HCT116 (cell line): ENCODE measurements around the gene STK35.

Experiments used
- TF ChIP-seq, protein P1 (sequence below), 3 experiments: fragments of 200-600 bp in 1 of 3; sonication (generic) in 1 of 3; IDR thresholded peaks in 2 of 3; conservative IDR thresholded peaks in 1 of 3; 2 replicates each; pipeline ENCODE4 v1.5.1; 2012 to 2017; ENCODE audit warnings: low read depth in 2 of 3, low read length in 2 of 3, antibody characterized with exemption in 1 of 3, borderline replicate concordance in 1 of 3, control low read depth in 1 of 3, mild to moderate bottlenecking in 1 of 3, mixed read lengths in 1 of 3, mixed run types in 1 of 3, moderate library complexity in 1 of 3; ENCODE audit not compliant: insufficient read depth in 1 of 3
- TF ChIP-seq, protein P2 (sequence below): IDR thresholded peaks from 2 replicates; pipeline ENCODE4 v1.6.1; 2012

DNA sequence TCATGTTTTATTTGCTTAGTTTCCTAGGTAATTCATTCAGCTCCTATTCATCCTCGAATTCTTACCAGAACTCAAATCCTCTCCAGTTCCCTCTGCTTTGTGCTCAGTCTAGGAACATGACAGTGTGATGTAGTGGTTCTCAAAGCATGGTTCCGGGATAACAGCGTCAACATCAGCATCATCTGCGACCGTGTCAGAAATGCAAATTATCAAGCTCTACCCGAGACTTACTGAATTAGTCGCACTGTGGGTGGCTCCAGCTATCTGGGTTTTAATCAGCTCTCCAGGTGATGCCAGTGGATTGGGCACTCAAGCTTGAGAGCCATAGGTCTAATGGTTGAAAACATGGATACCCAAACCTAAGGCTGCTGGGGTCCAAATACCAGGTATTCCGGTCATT is 7.7 kb upstream of the STK35 start:
- TF ChIP-seq, protein P1, sequence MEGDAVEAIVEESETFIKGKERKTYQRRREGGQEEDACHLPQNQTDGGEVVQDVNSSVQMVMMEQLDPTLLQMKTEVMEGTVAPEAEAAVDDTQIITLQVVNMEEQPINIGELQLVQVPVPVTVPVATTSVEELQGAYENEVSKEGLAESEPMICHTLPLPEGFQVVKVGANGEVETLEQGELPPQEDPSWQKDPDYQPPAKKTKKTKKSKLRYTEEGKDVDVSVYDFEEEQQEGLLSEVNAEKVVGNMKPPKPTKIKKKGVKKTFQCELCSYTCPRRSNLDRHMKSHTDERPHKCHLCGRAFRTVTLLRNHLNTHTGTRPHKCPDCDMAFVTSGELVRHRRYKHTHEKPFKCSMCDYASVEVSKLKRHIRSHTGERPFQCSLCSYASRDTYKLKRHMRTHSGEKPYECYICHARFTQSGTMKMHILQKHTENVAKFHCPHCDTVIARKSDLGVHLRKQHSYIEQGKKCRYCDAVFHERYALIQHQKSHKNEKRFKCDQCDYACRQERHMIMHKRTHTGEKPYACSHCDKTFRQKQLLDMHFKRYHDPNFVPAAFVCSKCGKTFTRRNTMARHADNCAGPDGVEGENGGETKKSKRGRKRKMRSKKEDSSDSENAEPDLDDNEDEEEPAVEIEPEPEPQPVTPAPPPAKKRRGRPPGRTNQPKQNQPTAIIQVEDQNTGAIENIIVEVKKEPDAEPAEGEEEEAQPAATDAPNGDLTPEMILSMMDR (IDR thresholded peaks at IDR 0.05 in 2 of 3, conservative IDR thresholded peaks at IDR 0.05 in 1 of 3; ENCODE audit: borderline replicate concordance in 1 of 3, insufficient read depth in 1 of 3, low read depth in 2 of 3, low read length in 2 of 3), result no peak
- TF ChIP-seq, protein P2, sequence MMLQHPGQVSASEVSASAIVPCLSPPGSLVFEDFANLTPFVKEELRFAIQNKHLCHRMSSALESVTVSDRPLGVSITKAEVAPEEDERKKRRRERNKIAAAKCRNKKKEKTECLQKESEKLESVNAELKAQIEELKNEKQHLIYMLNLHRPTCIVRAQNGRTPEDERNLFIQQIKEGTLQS, result no peak
